HepG2 (cell line): ENCODE measurements around the gene CAMSAP1.

ENCODE experiments used
- REST ChIP-seq, 2 experiments: IDR thresholded peaks; 2 replicates each; pipeline ENCODE4 v1.6.1; 2011 to 2012; ENCODE audit warnings: low read length in 2 of 2, borderline replicate concordance in 1 of 2, low read depth in 1 of 2, mild to moderate bottlenecking in 1 of 2, moderate library complexity in 1 of 2
- SPEN ChIP-seq: sonication (generic); formaldehyde crosslinking; IDR thresholded peaks from 2 replicates; pipeline ENCODE4 v1.5.1; 2020; ENCODE audit warnings: low read depth, mild to moderate bottlenecking, missing genetic modification reagents

- no peak for TF ChIP-seq SPEN (CRISPR knock-in tag)
- TF ChIP-seq REST (IDR thresholded peaks at IDR 0.05; ENCODE audit: borderline replicate concordance in 1 of 2, low read depth in 1 of 2, low read length in 2 of 2), result no peak
Measured at GRCh38 chr9:135891027-135891631, 16.2 kb downstream of the CAMSAP1 start.
